Measurements from ENCODE around the gene ASCC1. TPM values are rescaled to one million over a fixed set of nuclear protein-coding genes. Genes with fewer than 3 reads are reported as not detected.

ASCC1 gene
- total and polyA plus RNA-seq, 9 donors = 21.6 to 53.9 (median 31.1) TPM

GRCh38 chr10:72068901-72069446, 147.1 kb downstream of the ASCC1 start:
- peak; percentile 45 to 91 (median 86) for DNase-seq
- H3K27me3 ChIP-seq = no peaks in the 10 kb centered on the region
- H3K27ac ChIP-seq = peak overlapping the region; percentile 34 to 47
- intact Hi-C loops (cut with DNase I) = loop anchor here in 1 of 4 donors (5.0 kb wide), 1 partner anchor 148 kb away; the partner anchor contains the start of genes ANAPC16 and ASCC1
- 16 to 29% (median 24%) methylated on average over 12 of the region's 12 CpGs for WGBS, 3 donors
- TF ChIP-seq CTCF (IDR thresholded peaks at IDR 0.05) (no peak), EP300 (IDR thresholded peaks at IDR 0.05) (no peak), POLR2A (IDR thresholded peaks at IDR 0.05) (no peak)
- no peaks in the 10 kb centered on the region for H3K9me3 ChIP-seq
- H3K4me1 ChIP-seq (ENCODE audit: insufficient read depth) = peaks cover 23% of the 10 kb centered on the region
- H3K36me3 ChIP-seq = no peaks in the 10 kb centered on the region
- no peak overlapping the region for H3K4me3 ChIP-seq

GRCh38 chr10:72068126-72068765, 147.8 kb downstream of the ASCC1 start:
- Histone ChIP-seq H3K9me3 (no peaks in the 10 kb centered on the region), H3K27ac (peak overlapping the region; percentile 34 to 47), H3K4me1 (ENCODE audit: insufficient read depth) (peaks cover 23% of the 10 kb centered on the region), H3K4me3 (no peak overlapping the region), H3K36me3 (no peaks in the 10 kb centered on the region), H3K27me3 (no peaks in the 10 kb centered on the region)
- intact Hi-C loops (cut with DNase I) = loop anchor here in 1 of 4 donors (5.0 kb wide), 1 partner anchor 149 kb away; the partner anchor contains the start of genes ANAPC16 and ASCC1
- no peak for TF ChIP-seq CTCF (IDR thresholded peaks at IDR 0.05)
- TF ChIP-seq EP300 (IDR thresholded peaks at IDR 0.05) = no peak
- DNase-seq = no peak
- WGBS, 3 donors = 86 to 96% (median 89%) methylated on average over 11 of the region's 11 CpGs

GRCh38 chr10:72067463-72068125, 148.5 kb downstream of the ASCC1 start:
- 46 to 72% (median 66%) methylated on average over 13 of the region's 13 CpGs for WGBS, 3 donors
- TF ChIP-seq POLR2A (IDR thresholded peaks at IDR 0.05) (no peak), EP300 (IDR thresholded peaks at IDR 0.05) (no peak), CTCF (IDR thresholded peaks at IDR 0.05) (no peak)
- intact Hi-C loops (cut with DNase I) = loop anchor here in 1 of 4 donors (5.0 kb wide), 1 partner anchor 150 kb away; the partner anchor contains the start of genes ANAPC16 and ASCC1
- peak in 2 of 5 donors; percentile 38 to 65 for DNase-seq
- H3K4me1 ChIP-seq (ENCODE audit: insufficient read depth) = peaks cover 23% of the 10 kb centered on the region
- no peaks in the 10 kb centered on the region for H3K27me3 ChIP-seq
- no peak overlapping the region for H3K4me3 ChIP-seq
- no peaks in the 10 kb centered on the region for H3K9me3 ChIP-seq
- no peaks in the 10 kb centered on the region for H3K36me3 ChIP-seq
- peak overlapping the region; percentile 34 to 47 for H3K27ac ChIP-seq
